GM13977 (cell line): ENCODE data around the gene GAPDH.

Source experiments
- DNase-seq: peaks from one replicate; pipeline ENCODE4 v3.0.0; 2012; ENCODE audit warnings: low spot score
- CTCF ChIP-seq: IDR thresholded peaks from 2 replicates; pipeline ENCODE4 v1.5.1; 2012; ENCODE audit warnings: mild to moderate bottlenecking, control low read depth; ENCODE audit not compliant: insufficient read depth; ENCODE audit errors: extremely low read depth, missing control alignments
- in situ Hi-C: fragments of 300-500 bp; cut with MboI; formaldehyde crosslinking; loops from one replicate; pipeline ENCODE4 v1.12.0; 2022; ENCODE audit warnings: low sequenced_read_pairs, low pct_unique_long_range_greater_than_20kb, mixed read lengths, inconsistent platforms; ENCODE audit not compliant: unreplicated experiment

Gene GAPDH

GRCh38 chr12:6549684-6550151 lies 15.4 kb downstream of the GAPDH start:
- no peak for DNase-seq
- in situ Hi-C loops = no loop called here
- no peak for TF ChIP-seq CTCF

GRCh38 chr12:6550294-6551062 lies 16.2 kb downstream of the GAPDH start:
- DNase-seq = no peak
- TF ChIP-seq CTCF = no peak
- in situ Hi-C loops = no loop called here

- TF ChIP-seq CTCF = no peak
- in situ Hi-C loops = no loop called here
- no peak for DNase-seq
These were observed 16.7 kb downstream of the GAPDH start for GRCh38 chr12:6551063-6551461.

- in situ Hi-C loops = no loop called here
- no peak for TF ChIP-seq CTCF
- DNase-seq = no peak
These were observed 17.3 kb downstream of the GAPDH start for GRCh38 chr12:6551496-6552139.

- DNase-seq = no peak
- TF ChIP-seq CTCF = no peak
- in situ Hi-C loops = no loop called here
These were observed 17.8 kb downstream of the GAPDH start for GRCh38 chr12:6552140-6552551.

GRCh38 chr12:6553051-6553868 lies 18.9 kb downstream of the GAPDH start:
- no peak for DNase-seq
- no peak for TF ChIP-seq CTCF
- in situ Hi-C loops = no loop called here
